H9 (cell line): ENCODE results near the gene IL12RB2. TPM values are rescaled to one million over a fixed set of nuclear protein-coding genes. Genes with fewer than 3 reads are reported as not detected.

Source experiments
- DNase-seq: peaks from one replicate; pipeline ENCODE4 v3.0.0-alpha.2; 2017
- H2AFZ ChIP-seq: one replicate; pipeline ENCODE4 v1.6.1; 2013; ENCODE audit warnings: mild to moderate bottlenecking, low read length, control low read depth, moderate library complexity
- H2AK5ac ChIP-seq: 2 replicates; pipeline ENCODE4 v1.6.1; 2013; ENCODE audit warnings: low read length, control low read depth, mixed read lengths; ENCODE audit not compliant: insufficient read length
- H2BK120ac ChIP-seq: one replicate; pipeline ENCODE4 v1.6.1; 2013; ENCODE audit warnings: low read depth, mild to moderate bottlenecking, low read length, control low read depth, inconsistent platforms; ENCODE audit not compliant: poor library complexity, severe bottlenecking
- H2BK12ac ChIP-seq: 2 replicates; pipeline ENCODE4 v1.6.1; 2013; ENCODE audit warnings: low read length, control low read depth, mixed read lengths, low read depth; ENCODE audit not compliant: insufficient read length
- H2BK15ac ChIP-seq: 2 replicates; pipeline ENCODE4 v1.6.1; 2013; ENCODE audit warnings: low read depth, low read length, control low read depth
- H2BK20ac ChIP-seq: one replicate; pipeline ENCODE4 v1.6.1; 2013; ENCODE audit warnings: low read depth, mild to moderate bottlenecking, low read length, control low read depth, inconsistent platforms; ENCODE audit not compliant: poor library complexity, severe bottlenecking
- H2BK5ac ChIP-seq: 2 replicates; pipeline ENCODE4 v1.6.1; 2013; ENCODE audit warnings: low read length, control low read depth, mixed read lengths; ENCODE audit not compliant: insufficient read length
- H3K14ac ChIP-seq: 2 replicates; pipeline ENCODE4 v1.6.1; 2013; ENCODE audit warnings: low read length, control low read depth; ENCODE audit not compliant: insufficient read depth
- H3K18ac ChIP-seq: 2 replicates; pipeline ENCODE4 v1.6.1; 2013; ENCODE audit warnings: low read depth, mild to moderate bottlenecking, mixed read lengths, low read length, control low read depth; ENCODE audit not compliant: insufficient read length
- H3K23ac ChIP-seq: 2 replicates; pipeline ENCODE4 v1.6.1; 2013; ENCODE audit warnings: low read length, control low read depth, mixed read lengths, low read depth; ENCODE audit not compliant: insufficient read length
- H3K23me2 ChIP-seq: 2 replicates; pipeline ENCODE4 v1.6.1; 2013; ENCODE audit warnings: low read depth, mild to moderate bottlenecking, mixed read lengths, low read length, control low read depth; ENCODE audit not compliant: insufficient read length, poor library complexity, severe bottlenecking
- H3K27ac ChIP-seq: 2 replicates; pipeline ENCODE4 v1.5.1; 2013; ENCODE audit warnings: low read length, control low read depth, mixed read lengths, low read depth; ENCODE audit not compliant: insufficient read length
- H3K27me3 ChIP-seq: 2 replicates; pipeline ENCODE4 v1.6.1; 2013; ENCODE audit warnings: low read length, control low read depth, inconsistent platforms; ENCODE audit not compliant: insufficient read depth
- H3K4ac ChIP-seq: 2 replicates; pipeline ENCODE4 v1.6.1; 2013; ENCODE audit warnings: low read depth, mild to moderate bottlenecking, control low read depth, inconsistent platforms, low read length, moderate library complexity
- H3K4me1 ChIP-seq: 2 replicates; pipeline ENCODE4 v1.6.1; 2013; ENCODE audit warnings: low read length, control low read depth, inconsistent platforms; ENCODE audit not compliant: insufficient read depth
- H3K4me2 ChIP-seq: 2 replicates; pipeline ENCODE4 v1.6.1; 2013; ENCODE audit warnings: low read length, control low read depth, mixed read lengths; ENCODE audit not compliant: insufficient read length, insufficient read depth
- H3K56ac ChIP-seq: 2 replicates; pipeline ENCODE4 v1.6.1; 2013; ENCODE audit warnings: low read depth, mild to moderate bottlenecking, mixed read lengths, low read length, control low read depth; ENCODE audit not compliant: insufficient read length
- H3K79me1 ChIP-seq: 2 replicates; pipeline ENCODE4 v1.6.1; 2013; ENCODE audit warnings: low read depth, mild to moderate bottlenecking, moderate library complexity, low read length, control low read depth, inconsistent platforms; ENCODE audit not compliant: insufficient read depth, poor library complexity, severe bottlenecking
- H3K79me2 ChIP-seq: 2 replicates; pipeline ENCODE4 v1.6.1; 2013; ENCODE audit warnings: low read length, control low read depth, inconsistent platforms; ENCODE audit not compliant: insufficient read depth
- H3K9ac ChIP-seq: 2 replicates; pipeline ENCODE4 v1.6.1; 2013; ENCODE audit warnings: low read length, control low read depth, mixed read lengths; ENCODE audit not compliant: insufficient read length; ENCODE audit errors: extremely low read depth
- H3K9me3 ChIP-seq: one replicate; pipeline ENCODE4 v1.6.1; 2013; ENCODE audit warnings: low read depth, low read length, inconsistent platforms; ENCODE audit not compliant: control insufficient read depth
- H3T11ph ChIP-seq: one replicate; pipeline ENCODE4 v1.6.1; 2013; ENCODE audit warnings: mild to moderate bottlenecking, low read length, control low read depth, inconsistent platforms
- H4K20me1 ChIP-seq: one replicate; pipeline ENCODE4 v1.6.1; 2013; ENCODE audit not compliant: control insufficient read depth, insufficient read length, insufficient read depth
- H4K5ac ChIP-seq: 2 replicates; pipeline ENCODE4 v1.6.1; 2013; ENCODE audit warnings: low read depth, mild to moderate bottlenecking, mixed read lengths, low read length, control low read depth; ENCODE audit not compliant: insufficient read length
- H4K8ac ChIP-seq: replicated peaks from 2 replicates; pipeline ENCODE4 v1.6.1; 2013; ENCODE audit warnings: low read length, control low read depth, mixed read lengths, low read depth; ENCODE audit not compliant: insufficient read length
- H4K91ac ChIP-seq: 2 replicates; pipeline ENCODE4 v1.6.1; 2013; ENCODE audit warnings: low read depth, mild to moderate bottlenecking, moderate library complexity, mixed read lengths, low read length, control low read depth; ENCODE audit not compliant: insufficient read length
- H3K27ac Mint-ChIP-seq, 3 experiments: 2 replicates in 2 of 3; 3 replicates in 1 of 3; pipeline ENCODE4 v1.8.0; 2020 to 2021; ENCODE audit warnings: mixed read lengths in 3 of 3, mild to moderate bottlenecking in 1 of 3, moderate library complexity in 1 of 3
- H3K27me3 Mint-ChIP-seq: 2 replicates; pipeline ENCODE4 v1.8.0; 2021; ENCODE audit warnings: low read depth, mild to moderate bottlenecking, moderate library complexity, mixed read lengths
- H3K36me3 Mint-ChIP-seq, 3 experiments: 2 replicates in 2 of 3; 3 replicates in 1 of 3; pipeline ENCODE4 v1.8.0; 2020 to 2021; ENCODE audit warnings: low read depth in 3 of 3, mixed read lengths in 3 of 3; ENCODE audit not compliant: insufficient read depth in 1 of 3
- H3K4me1 Mint-ChIP-seq, 2 experiments: 2 replicates each; pipeline ENCODE4 v1.8.0; 2020; ENCODE audit warnings: mixed read lengths in 2 of 2
- H3K4me3 Mint-ChIP-seq, 2 experiments: 2 replicates in 1 of 2; 3 replicates in 1 of 2; pipeline ENCODE4 v1.8.0; 2020 to 2021; ENCODE audit warnings: mild to moderate bottlenecking in 2 of 2, mixed read lengths in 2 of 2, moderate library complexity in 1 of 2
- H3K9me3 Mint-ChIP-seq, 2 experiments: 2 replicates in 1 of 2; 3 replicates in 1 of 2; pipeline ENCODE4 v1.8.0; 2020; ENCODE audit warnings: mild to moderate bottlenecking in 2 of 2, mixed read lengths in 2 of 2, moderate library complexity in 1 of 2
- WGBS: extraction: QIAGEN DNeasy Blood & Tissue Kit; methylation state at CpG from one replicate; pipeline ENCODE4 v1.1.7; 2013; ENCODE audit warnings: missing lambda C conversion rate, low lambda C conversion rate, mixed read lengths; ENCODE audit not compliant: insufficient read length; ENCODE audit errors: extremely low coverage; 5-methylcytosine and 5-hydroxymethylcytosine counted together
- total RNA-seq: library from RNA; stranded (reverse); gene quantifications from 2 replicates; pipeline ENCODE4 v1.2.1, GENCODE V29; 2021
- TF ChIP-seq, protein P1 (sequence below): fragments of 200-600 bp; sonication (generic); conservative IDR thresholded peaks from 3 replicates; pipeline ENCODE4 v1.8.0; 2021; ENCODE audit warnings: antibody characterized with exemption, mild to moderate bottlenecking

Gene IL12RB2
- total RNA-seq, 1 experiment from 2014 or later: 0.77 TPM

DNA sequence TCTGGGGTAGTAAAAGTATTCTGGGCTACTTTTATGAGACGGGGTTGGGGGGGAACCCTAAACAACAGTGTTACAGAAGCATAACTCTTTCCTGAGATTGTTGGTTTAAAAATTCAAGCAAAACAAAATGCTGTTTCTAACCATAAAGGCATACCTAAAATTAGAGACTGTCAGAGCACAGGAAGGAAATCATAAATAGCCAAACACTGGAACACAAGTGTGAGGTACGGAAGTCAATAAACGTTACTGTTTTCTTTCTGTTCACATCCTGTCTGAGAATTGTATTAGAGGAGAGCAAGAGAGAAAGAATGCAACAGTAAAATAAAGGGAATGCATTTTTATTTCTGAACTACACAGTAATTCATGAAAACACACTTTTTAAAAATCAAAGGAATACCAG, 42.8 kb upstream of the IL12RB2 start:
- no peak overlapping the region for H2AFZ ChIP-seq
- no peak overlapping the region for H4K5ac ChIP-seq
- H3K79me1 ChIP-seq: no peaks in the 10 kb centered on the region
- no peak overlapping the region for H2BK20ac ChIP-seq
- no peak overlapping the region for H3K23ac ChIP-seq
- H3K79me2 ChIP-seq: no peaks in the 10 kb centered on the region
- no peaks in the 10 kb centered on the region for H3K27me3 ChIP-seq
- H3K4me2 ChIP-seq: no peak overlapping the region
- Mint-ChIP-seq H3K4me1 (peaks cover 33 to 48% of the 10 kb centered on the region in 2 experiments), H3K36me3 (no peaks in the 10 kb centered on the region), H3K9me3 (no peaks in the 10 kb centered on the region), H3K27ac (no peak overlapping the region), H3K27me3 (peaks cover 1% of the 10 kb centered on the region; the same call in 1 of the 2 replicates), H3K4me3 (no peak overlapping the region)
- WGBS: no CpG with 5 or more reads among the region's 3 CpGs
- H4K20me1 ChIP-seq: no peaks in the 10 kb centered on the region
- TF ChIP-seq, protein P1, sequence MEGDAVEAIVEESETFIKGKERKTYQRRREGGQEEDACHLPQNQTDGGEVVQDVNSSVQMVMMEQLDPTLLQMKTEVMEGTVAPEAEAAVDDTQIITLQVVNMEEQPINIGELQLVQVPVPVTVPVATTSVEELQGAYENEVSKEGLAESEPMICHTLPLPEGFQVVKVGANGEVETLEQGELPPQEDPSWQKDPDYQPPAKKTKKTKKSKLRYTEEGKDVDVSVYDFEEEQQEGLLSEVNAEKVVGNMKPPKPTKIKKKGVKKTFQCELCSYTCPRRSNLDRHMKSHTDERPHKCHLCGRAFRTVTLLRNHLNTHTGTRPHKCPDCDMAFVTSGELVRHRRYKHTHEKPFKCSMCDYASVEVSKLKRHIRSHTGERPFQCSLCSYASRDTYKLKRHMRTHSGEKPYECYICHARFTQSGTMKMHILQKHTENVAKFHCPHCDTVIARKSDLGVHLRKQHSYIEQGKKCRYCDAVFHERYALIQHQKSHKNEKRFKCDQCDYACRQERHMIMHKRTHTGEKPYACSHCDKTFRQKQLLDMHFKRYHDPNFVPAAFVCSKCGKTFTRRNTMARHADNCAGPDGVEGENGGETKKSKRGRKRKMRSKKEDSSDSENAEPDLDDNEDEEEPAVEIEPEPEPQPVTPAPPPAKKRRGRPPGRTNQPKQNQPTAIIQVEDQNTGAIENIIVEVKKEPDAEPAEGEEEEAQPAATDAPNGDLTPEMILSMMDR: no peak
- no peak overlapping the region for H3K14ac ChIP-seq
- no peak overlapping the region for H2BK15ac ChIP-seq
- DNase-seq: no peak
- no peak overlapping the region for H2BK5ac ChIP-seq
- no peaks in the 10 kb centered on the region for H3K23me2 ChIP-seq
- H4K8ac ChIP-seq: no peak overlapping the region
- H2BK12ac ChIP-seq: no peak overlapping the region
- no peak overlapping the region for H2AK5ac ChIP-seq
- no peak overlapping the region for H3K27ac ChIP-seq
- no peak overlapping the region for H3K4ac ChIP-seq
- H3K9me3 ChIP-seq: no peaks in the 10 kb centered on the region
- H3K18ac ChIP-seq: no peak overlapping the region
- H3K56ac ChIP-seq: no peak overlapping the region
- no peak overlapping the region for H2BK120ac ChIP-seq
- H3K4me1 ChIP-seq: peaks cover 7% of the 10 kb centered on the region
- no peak overlapping the region for H4K91ac ChIP-seq
- no peak overlapping the region for H3T11ph ChIP-seq
- no peak overlapping the region for H3K9ac ChIP-seq
